ENCODE results near the gene SMIM33. TPM values are rescaled to one million over a fixed set of nuclear protein-coding genes. Genes with fewer than 3 reads are reported as not detected.
A peak's percentile ranks its signal among the peaks of the same experiment; 100 is the strongest.

SMIM33 gene
- total RNA-seq, 2 experiments from 2014 or later, result 0.08 TPM; not detected in 1

DNA sequence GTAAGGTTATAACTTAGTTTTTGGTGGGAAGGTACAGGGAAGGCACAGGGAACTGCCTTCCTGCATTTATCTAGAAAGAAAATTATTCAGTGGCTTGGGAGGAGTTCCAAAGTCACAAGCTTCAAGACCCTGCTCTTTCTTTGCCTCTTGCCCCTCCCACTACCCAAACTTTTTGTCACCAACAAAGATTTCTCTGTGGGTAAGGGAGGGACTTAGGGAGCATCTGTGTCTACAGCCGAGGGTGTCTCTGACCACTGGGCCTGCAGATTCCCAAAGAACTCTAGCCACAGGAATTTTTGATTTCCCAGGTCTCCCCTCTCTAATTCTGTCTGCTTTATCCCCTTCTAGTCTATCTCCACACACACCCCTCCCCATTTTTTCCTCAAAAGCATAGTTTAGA, 10.3 kb upstream of the SMIM33 start:
- Mint-ChIP-seq H3K4me1 (ENCODE audit: low read depth) (peaks cover 60% of the 10 kb centered on the region), H3K4me3 (no peak overlapping the region), H3K9me3 (no peaks in the 10 kb centered on the region), H3K27ac (peak overlapping the region; percentile 89), H3K27me3 (no peaks in the 10 kb centered on the region), H3K36me3 (ENCODE audit: low read depth) (no peaks in the 10 kb centered on the region)
- Histone ChIP-seq H3K27ac (ENCODE audit: low read depth in 1 of 2, low read length in 2 of 2) (no peak overlapping the region), H3K4me3 (ENCODE audit: low read length) (no peak overlapping the region), H3K9me3 (ENCODE audit: control insufficient read depth in 1 of 2, insufficient read depth in 1 of 2, low read length in 2 of 2) (no peaks in the 10 kb centered on the region), H3K27me3 (ENCODE audit: control insufficient read depth in 1 of 2, insufficient read depth in 2 of 2, low read length in 2 of 2) (no peaks in the 10 kb centered on the region), H3K36me3 (ENCODE audit: insufficient read depth, low read length) (no peaks in the 10 kb centered on the region), H3K4me1 (ENCODE audit: insufficient read depth, low read length) (peaks cover 59% of the 10 kb centered on the region)
- intact Hi-C loops (cut with DNase I, micrococcal nuclease), result no loop called here
- ATAC-seq (ENCODE audit: poor library complexity) (no peak), DNase-seq (no peak)
- POLR2A ChIA-PET, result interaction anchor here (0.6 to 3.1 kb wide), 5 partner anchors 10 to 118 kb away, joined by 3 to 25 read pairs (median 4); partner anchors contain the start of genes SMIM33 and STING1
- TF ChIP-seq, protein P1, sequence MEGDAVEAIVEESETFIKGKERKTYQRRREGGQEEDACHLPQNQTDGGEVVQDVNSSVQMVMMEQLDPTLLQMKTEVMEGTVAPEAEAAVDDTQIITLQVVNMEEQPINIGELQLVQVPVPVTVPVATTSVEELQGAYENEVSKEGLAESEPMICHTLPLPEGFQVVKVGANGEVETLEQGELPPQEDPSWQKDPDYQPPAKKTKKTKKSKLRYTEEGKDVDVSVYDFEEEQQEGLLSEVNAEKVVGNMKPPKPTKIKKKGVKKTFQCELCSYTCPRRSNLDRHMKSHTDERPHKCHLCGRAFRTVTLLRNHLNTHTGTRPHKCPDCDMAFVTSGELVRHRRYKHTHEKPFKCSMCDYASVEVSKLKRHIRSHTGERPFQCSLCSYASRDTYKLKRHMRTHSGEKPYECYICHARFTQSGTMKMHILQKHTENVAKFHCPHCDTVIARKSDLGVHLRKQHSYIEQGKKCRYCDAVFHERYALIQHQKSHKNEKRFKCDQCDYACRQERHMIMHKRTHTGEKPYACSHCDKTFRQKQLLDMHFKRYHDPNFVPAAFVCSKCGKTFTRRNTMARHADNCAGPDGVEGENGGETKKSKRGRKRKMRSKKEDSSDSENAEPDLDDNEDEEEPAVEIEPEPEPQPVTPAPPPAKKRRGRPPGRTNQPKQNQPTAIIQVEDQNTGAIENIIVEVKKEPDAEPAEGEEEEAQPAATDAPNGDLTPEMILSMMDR (IDR thresholded peaks at IDR 0.05), result no peak
- CTCF ChIA-PET, result interaction anchor here (0.6 to 3.0 kb wide), 2 partner anchors 23 to 38 kb away, joined by 3 to 17 read pairs; no protein-coding TSS in a partner anchor

DNA sequence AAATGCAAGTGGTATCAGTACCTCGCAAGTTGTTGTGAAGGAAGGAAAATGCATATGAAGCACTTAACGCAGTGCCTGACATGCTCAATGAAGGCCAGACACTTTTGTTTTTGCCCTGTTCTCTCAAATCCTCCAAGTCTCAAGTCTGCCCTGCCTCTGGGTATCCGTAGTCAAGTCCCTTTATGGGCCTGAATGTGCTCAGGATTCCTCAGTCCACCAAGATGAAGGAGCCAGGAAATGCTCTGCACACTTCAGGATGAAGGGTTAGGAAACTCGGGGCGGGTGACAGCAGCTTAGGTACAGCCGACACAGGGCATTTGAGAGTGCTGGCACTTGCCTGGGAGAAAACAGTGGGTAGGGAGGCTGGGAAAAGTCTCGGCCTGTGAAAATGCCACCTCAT, 9.6 kb upstream of the SMIM33 start:
- Mint-ChIP-seq H3K27ac (peak overlapping the region; percentile 89), H3K9me3 (no peaks in the 10 kb centered on the region), H3K4me1 (ENCODE audit: low read depth) (peaks cover 57% of the 10 kb centered on the region), H3K4me3 (no peak overlapping the region), H3K36me3 (ENCODE audit: low read depth) (no peaks in the 10 kb centered on the region), H3K27me3 (no peaks in the 10 kb centered on the region)
- H3K9me3 ChIP-seq (ENCODE audit: control insufficient read depth in 1 of 2, insufficient read depth in 1 of 2, low read length in 2 of 2), result no peaks in the 10 kb centered on the region
- H3K36me3 ChIP-seq (ENCODE audit: insufficient read depth, low read length), result no peaks in the 10 kb centered on the region
- H3K27ac ChIP-seq (ENCODE audit: low read depth in 1 of 2, low read length in 2 of 2), result no peak overlapping the region
- ChIA-PET CTCF (no interaction called here), POLR2A (interaction anchor here (0.6 kb wide), 1 partner anchor 21 kb away, joined by 3 read pairs; the partner anchor contains the start of gene STING1)
- peaks cover 59% of the 10 kb centered on the region for H3K4me1 ChIP-seq (ENCODE audit: insufficient read depth, low read length)
- no peak for DNase-seq
- H3K27me3 ChIP-seq (ENCODE audit: control insufficient read depth in 1 of 2, insufficient read depth in 2 of 2, low read length in 2 of 2), result no peaks in the 10 kb centered on the region
- H3K4me3 ChIP-seq (ENCODE audit: low read length), result no peak overlapping the region
- ATAC-seq (ENCODE audit: poor library complexity), result no peak
- TF ChIP-seq, protein P1 (IDR thresholded peaks at IDR 0.05), result no peak
- intact Hi-C loops (cut with DNase I, micrococcal nuclease), result no loop called here

DNA sequence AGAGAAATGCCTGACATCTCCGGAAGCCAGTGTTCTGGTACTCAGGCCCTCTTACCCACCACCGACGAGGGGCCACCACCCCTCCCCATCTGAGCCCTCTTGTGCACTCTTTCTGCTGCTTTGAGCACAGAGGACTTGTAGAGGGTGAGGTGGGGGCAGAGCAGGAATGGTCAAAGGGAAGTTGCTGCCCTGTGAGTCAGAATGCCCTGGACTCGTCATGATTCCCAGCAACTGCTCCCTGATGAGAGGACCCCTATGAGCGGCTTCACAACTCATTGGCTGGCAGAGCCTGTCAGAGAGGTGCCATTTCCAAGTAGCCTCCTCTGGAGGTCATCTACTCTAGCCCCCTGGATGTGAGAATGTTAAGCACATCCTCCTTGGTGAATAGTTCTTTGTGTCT, 9.1 kb upstream of the SMIM33 start:
- no peak for ATAC-seq (ENCODE audit: poor library complexity)
- Histone ChIP-seq H3K27ac (ENCODE audit: low read depth in 1 of 2, low read length in 2 of 2) (no peak overlapping the region), H3K9me3 (ENCODE audit: control insufficient read depth in 1 of 2, insufficient read depth in 1 of 2, low read length in 2 of 2) (no peaks in the 10 kb centered on the region), H3K36me3 (ENCODE audit: insufficient read depth, low read length) (no peaks in the 10 kb centered on the region), H3K4me3 (ENCODE audit: low read length) (no peak overlapping the region), H3K27me3 (ENCODE audit: control insufficient read depth in 1 of 2, insufficient read depth in 2 of 2, low read length in 2 of 2) (no peaks in the 10 kb centered on the region), H3K4me1 (ENCODE audit: insufficient read depth, low read length) (peaks cover 57% of the 10 kb centered on the region)
- CTCF ChIA-PET, result no interaction called here
- POLR2A ChIA-PET, result no interaction called here
- TF ChIP-seq, protein P1 (IDR thresholded peaks at IDR 0.05), result no peak
- Mint-ChIP-seq H3K27ac (peak overlapping the region; percentile 89), H3K4me1 (ENCODE audit: low read depth) (peaks cover 51% of the 10 kb centered on the region), H3K27me3 (no peaks in the 10 kb centered on the region), H3K36me3 (ENCODE audit: low read depth) (no peaks in the 10 kb centered on the region), H3K4me3 (no peak overlapping the region), H3K9me3 (no peaks in the 10 kb centered on the region)
- no peak for DNase-seq
- intact Hi-C loops (cut with DNase I, micrococcal nuclease), result no loop called here
